IPS DF 6.9 (cell line): ENCODE data around the gene LARGE1.

ENCODE experiments used
- DNase-seq: peaks from one replicate; pipeline ENCODE4 v3.0.0-alpha.2; 2013; ENCODE audit warnings: low read depth, low spot score
- H3K27ac ChIP-seq: one replicate; pipeline ENCODE4 v1.5.1; 2013; ENCODE audit warnings: low read length, control low read depth
- H3K27me3 ChIP-seq: 2 replicates; pipeline ENCODE4 v1.6.1; 2013; ENCODE audit warnings: mild to moderate bottlenecking, low read length; ENCODE audit not compliant: control insufficient read depth, insufficient read depth
- H3K36me3 ChIP-seq: 2 replicates; pipeline ENCODE4 v1.6.1; 2013; ENCODE audit warnings: low read length; ENCODE audit not compliant: control insufficient read depth, insufficient read depth
- H3K4me1 ChIP-seq: 2 replicates; pipeline ENCODE4 v1.6.1; 2013; ENCODE audit warnings: low read length; ENCODE audit not compliant: control insufficient read depth, insufficient read depth
- H3K4me3 ChIP-seq: 2 replicates; pipeline ENCODE4 v1.5.1; 2013; ENCODE audit warnings: mild to moderate bottlenecking, low read length
- H3K9me3 ChIP-seq: 2 replicates; pipeline ENCODE4 v1.6.1; 2013; ENCODE audit warnings: low read length, inconsistent platforms; ENCODE audit not compliant: control insufficient read depth, insufficient read depth
- WGBS: extraction: QIAGEN DNeasy Blood & Tissue Kit; methylation state at CpG from one replicate; pipeline ENCODE4 v1.1.7; 2013; ENCODE audit warnings: mixed read lengths, missing lambda C conversion rate; ENCODE audit not compliant: insufficient read length, insufficient coverage; 5-methylcytosine and 5-hydroxymethylcytosine counted together

The LARGE1 gene

GRCh38 chr22:33565580-33565995 lies 354.7 kb downstream of the LARGE1 start:
- H3K36me3 ChIP-seq = no peaks in the 10 kb centered on the region
- H3K27me3 ChIP-seq = no peaks in the 10 kb centered on the region
- no CpG with 5 or more reads among the region's 7 CpGs for WGBS
- no peak overlapping the region for H3K4me3 ChIP-seq
- no peaks in the 10 kb centered on the region; the same call in 1 of the 2 replicates for H3K9me3 ChIP-seq
- peaks cover 2% of the 10 kb centered on the region; the same call in 1 of the 2 replicates for H3K4me1 ChIP-seq
- H3K27ac ChIP-seq = no peak overlapping the region
- no peak for DNase-seq

GRCh38 chr22:33564683-33565082 lies 355.6 kb downstream of the LARGE1 start:
- Histone ChIP-seq H3K4me3 (no peak overlapping the region), H3K27me3 (no peaks in the 10 kb centered on the region), H3K27ac (no peak overlapping the region), H3K36me3 (no peaks in the 10 kb centered on the region), H3K4me1 (peaks cover 1% of the 10 kb centered on the region; the same call in 1 of the 2 replicates), H3K9me3 (no peaks in the 10 kb centered on the region; the same call in 1 of the 2 replicates)
- no peak for DNase-seq
- no CpG with 5 or more reads among the region's 6 CpGs for WGBS

GRCh38 chr22:33563220-33563964 lies 356.9 kb downstream of the LARGE1 start:
- H3K27ac ChIP-seq = no peak overlapping the region
- no peaks in the 10 kb centered on the region for H3K4me1 ChIP-seq
- no peaks in the 10 kb centered on the region for H3K27me3 ChIP-seq
- DNase-seq = no peak
- no peaks in the 10 kb centered on the region for H3K36me3 ChIP-seq
- no peak overlapping the region for H3K4me3 ChIP-seq
- H3K9me3 ChIP-seq = no peaks in the 10 kb centered on the region; the same call in 1 of the 2 replicates
- no CpG with 5 or more reads among the region's 14 CpGs for WGBS

GRCh38 chr22:33562501-33562900 lies 357.8 kb downstream of the LARGE1 start:
- H3K9me3 ChIP-seq = no peaks in the 10 kb centered on the region; the same call in 1 of the 2 replicates
- WGBS = no CpG with 5 or more reads among the region's 6 CpGs
- H3K4me1 ChIP-seq = no peaks in the 10 kb centered on the region

GRCh38 chr22:33561149-33561807 lies 359.0 kb downstream of the LARGE1 start:
- no CpG with 5 or more reads among the region's 9 CpGs for WGBS
- H3K9me3 ChIP-seq = no peaks in the 10 kb centered on the region; the same call in 1 of the 2 replicates
- no peaks in the 10 kb centered on the region for H3K27me3 ChIP-seq
- H3K4me1 ChIP-seq = no peaks in the 10 kb centered on the region
- no peaks in the 10 kb centered on the region for H3K36me3 ChIP-seq
- H3K27ac ChIP-seq = no peak overlapping the region
- no peak overlapping the region for H3K4me3 ChIP-seq
- DNase-seq = no peak

More at GRCh38 chr22:33562501-33562900, 357.8 kb downstream of the LARGE1 start:
- no peak overlapping the region for H3K4me3 ChIP-seq
- no peak overlapping the region for H3K27ac ChIP-seq
- no peaks in the 10 kb centered on the region for H3K27me3 ChIP-seq
- no peaks in the 10 kb centered on the region for H3K36me3 ChIP-seq
- no peak for DNase-seq

- Histone ChIP-seq H3K4me1 (0 out of 2 replicates have a peak, but pooled peaks cover 1% of the 10 kb centered on the region), H3K36me3 (no peaks in the 10 kb centered on the region), H3K9me3 (no peaks in the 10 kb centered on the region; the same call in 1 of the 2 replicates), H3K27me3 (no peaks in the 10 kb centered on the region), H3K27ac (no peak overlapping the region), H3K4me3 (no peak overlapping the region)
- DNase-seq = no peak
- WGBS = no CpG with 5 or more reads among the region's 7 CpGs
Measured at GRCh38 chr22:33557836-33558235, 362.4 kb downstream of the LARGE1 start.

GRCh38 chr22:33555814-33556522 lies 364.3 kb downstream of the LARGE1 start:
- no CpG with 5 or more reads among the region's 5 CpGs for WGBS
- Histone ChIP-seq H3K4me3 (no peak overlapping the region), H3K27me3 (no peaks in the 10 kb centered on the region), H3K4me1 (0 out of 2 replicates have a peak, but pooled peaks cover 1% of the 10 kb centered on the region), H3K9me3 (no peaks in the 10 kb centered on the region), H3K27ac (no peak overlapping the region), H3K36me3 (no peaks in the 10 kb centered on the region)
- DNase-seq = no peak

- H3K27me3 ChIP-seq = no peaks in the 10 kb centered on the region
- WGBS = no CpG with 5 or more reads among the region's 5 CpGs
- no peak for DNase-seq
- H3K4me1 ChIP-seq = 0 out of 2 replicates have a peak, but pooled peaks cover 1% of the 10 kb centered on the region
- H3K9me3 ChIP-seq = no peaks in the 10 kb centered on the region
- no peak overlapping the region for H3K27ac ChIP-seq
- no peaks in the 10 kb centered on the region for H3K36me3 ChIP-seq
- H3K4me3 ChIP-seq = no peak overlapping the region
Measured at GRCh38 chr22:33553493-33553892, 366.8 kb downstream of the LARGE1 start.

- Histone ChIP-seq H3K4me1 (no peaks in the 10 kb centered on the region), H3K27ac (no peak overlapping the region), H3K9me3 (no peaks in the 10 kb centered on the region), H3K36me3 (no peaks in the 10 kb centered on the region), H3K4me3 (no peak overlapping the region), H3K27me3 (no peaks in the 10 kb centered on the region)
- DNase-seq = no peak
- WGBS = no CpG with 5 or more reads among the region's 4 CpGs
Measured at GRCh38 chr22:33544707-33545106, 375.6 kb downstream of the LARGE1 start.

- no peaks in the 10 kb centered on the region for H3K36me3 ChIP-seq
- H3K27ac ChIP-seq = no peak overlapping the region
- no peaks in the 10 kb centered on the region for H3K4me1 ChIP-seq
- WGBS = no CpG with 5 or more reads among the region's 4 CpGs
- H3K9me3 ChIP-seq = no peaks in the 10 kb centered on the region
- H3K27me3 ChIP-seq = no peaks in the 10 kb centered on the region
- H3K4me3 ChIP-seq = no peak overlapping the region
- no peak for DNase-seq
Measured at GRCh38 chr22:33542722-33543121, 377.6 kb downstream of the LARGE1 start.
